HEK293 (cell line): ENCODE results near the gene MAD2L1BP.

Source experiments
- CTCF ChIA-PET: fragments of 350-600 bp; formaldehyde crosslinking; extraction: SDS; loops from one replicate; lab custom pipeline; 2021; ENCODE audit warnings: antibody characterized with exemption; lab: Yijun Ruan, JAX
- POLR2A ChIA-PET: fragments of 300-600 bp; formaldehyde crosslinking; extraction: SDS; loops from one replicate; lab custom pipeline; 2020; ENCODE audit warnings: antibody characterized with exemption, inconsistent platforms; lab: Yijun Ruan, JAX
- H3K27ac ChIP-seq: fragments of 200-500 bp; sonication (Bioruptor generic); 2 replicates; pipeline ENCODE4 v1.5.1; 2014; ENCODE audit warnings: low read depth, low read length, control low read depth, inconsistent platforms; ENCODE audit errors: extremely low read depth
- H3K36me3 ChIP-seq, 2 experiments: fragments of 200-500 bp in 1 of 2; sonication (Bioruptor generic) in 1 of 2; 1 replicate in 1 of 2; 2 replicates in 1 of 2; pipeline ENCODE4 v1.5.1; 2014 to 2017; ENCODE audit warnings: inconsistent platforms in 2 of 2, low read length in 2 of 2; ENCODE audit not compliant: control insufficient read depth in 2 of 2, insufficient read depth in 1 of 2
- H3K4me1 ChIP-seq: fragments of 200-500 bp; sonication (Bioruptor generic); 2 replicates; pipeline ENCODE4 v1.5.1; 2014; ENCODE audit warnings: mild to moderate bottlenecking, low read length, inconsistent platforms; ENCODE audit not compliant: control insufficient read depth, insufficient read depth
- H3K4me3 ChIP-seq: 2 replicates; pipeline ENCODE4 v1.5.1; 2011; ENCODE audit warnings: low read depth, mild to moderate bottlenecking, control low read depth, low read length, moderate library complexity
- H3K9me3 ChIP-seq: fragments of 200-500 bp; sonication (Bioruptor generic); 2 replicates; pipeline ENCODE4 v1.5.1; 2014; ENCODE audit warnings: low read depth, low read length, inconsistent platforms; ENCODE audit not compliant: control insufficient read depth, insufficient read depth
- AEBP2 ChIP-seq: fragments of 450-650 bp; formaldehyde crosslinking; IDR thresholded peaks from 2 replicates; pipeline ENCODE4 v1.5.1; 2016; ENCODE audit warnings: missing biosample characterization, missing genetic modification characterization, borderline replicate concordance
- EGR2 ChIP-seq: fragments of 450-650 bp; formaldehyde crosslinking; IDR thresholded peaks from 2 replicates; pipeline ENCODE4 v1.5.1; 2016; ENCODE audit warnings: low read depth, missing biosample characterization, missing genetic modification characterization
- GLIS1 ChIP-seq: fragments of 450-650 bp; formaldehyde crosslinking; IDR thresholded peaks from 2 replicates; pipeline ENCODE4 v1.5.1; 2016; ENCODE audit warnings: missing biosample characterization, missing genetic modification characterization
- HOXC10 ChIP-seq: sonication (generic); formaldehyde crosslinking; IDR thresholded peaks from 2 replicates; pipeline ENCODE4 v1.8.1; 2023; ENCODE audit warnings: mild to moderate bottlenecking, missing genetic modification reagents
- KLF16 ChIP-seq: fragments of 450-650 bp; formaldehyde crosslinking; IDR thresholded peaks from 2 replicates; pipeline ENCODE4 v1.5.1; 2017; ENCODE audit warnings: missing biosample characterization, missing genetic modification characterization
- KLF7 ChIP-seq: fragments of 450-650 bp; formaldehyde crosslinking; IDR thresholded peaks from 2 replicates; pipeline ENCODE4 v1.5.1; 2016; ENCODE audit warnings: missing biosample characterization, missing genetic modification characterization, borderline replicate concordance
- RBAK ChIP-seq: fragments of 450-650 bp; formaldehyde crosslinking; IDR thresholded peaks from 2 replicates; pipeline ENCODE4 v1.5.1; 2016; ENCODE audit warnings: missing biosample characterization, missing genetic modification characterization
- TCF7L2 ChIP-seq: IDR thresholded peaks from 2 replicates; pipeline ENCODE4 v1.6.1; 2011; ENCODE audit warnings: low read depth, mild to moderate bottlenecking, inconsistent platforms, low read length, moderate library complexity, borderline replicate concordance
- ZBTB48 ChIP-seq: fragments of 450-650 bp; formaldehyde crosslinking; IDR thresholded peaks from 2 replicates; pipeline ENCODE4 v1.5.1; 2016; ENCODE audit warnings: missing biosample characterization, missing genetic modification characterization
- ZNF2 ChIP-seq: fragments of 450-650 bp; formaldehyde crosslinking; IDR thresholded peaks from 2 replicates; pipeline ENCODE4 v1.5.1; 2016; ENCODE audit warnings: missing biosample characterization, missing genetic modification characterization
- ZNF274 ChIP-seq, 2 experiments: fragments of 200-500 bp in 1 of 2; fragments of 450-650 bp in 1 of 2; sonication (Bioruptor generic) in 1 of 2; formaldehyde crosslinking in 1 of 2; IDR thresholded peaks; 2 replicates each; pipeline versions ENCODE4 v1.5.1 to v1.6.1; 2014 to 2016; ENCODE audit warnings: borderline replicate concordance in 1 of 2, inconsistent platforms in 1 of 2, low read length in 1 of 2, missing biosample characterization in 1 of 2, missing genetic modification characterization in 1 of 2
- ZNF324 ChIP-seq: fragments of 450-650 bp; formaldehyde crosslinking; IDR thresholded peaks from 2 replicates; pipeline ENCODE4 v1.5.1; 2016; ENCODE audit warnings: missing biosample characterization, missing genetic modification characterization
- ZNF354C ChIP-seq: fragments of 450-650 bp; formaldehyde crosslinking; IDR thresholded peaks from 2 replicates; pipeline ENCODE4 v1.5.1; 2016; ENCODE audit warnings: missing biosample characterization, missing genetic modification characterization, low read depth, borderline replicate concordance
- ZNF514 ChIP-seq: fragments of 450-650 bp; formaldehyde crosslinking; IDR thresholded peaks from 2 replicates; pipeline ENCODE4 v1.5.1; 2016; ENCODE audit warnings: missing biosample characterization, missing genetic modification characterization
- ZSCAN23 ChIP-seq: fragments of 450-650 bp; formaldehyde crosslinking; IDR thresholded peaks from 2 replicates; pipeline ENCODE4 v1.5.1; 2016; ENCODE audit warnings: missing biosample characterization, missing genetic modification characterization
- TF ChIP-seq, protein P1 (sequence below): fragments of 450-650 bp; formaldehyde crosslinking; IDR thresholded peaks from 2 replicates; pipeline ENCODE4 v1.5.1; 2016; ENCODE audit warnings: missing biosample characterization, missing genetic modification characterization
- TF ChIP-seq, protein P2 (sequence below): fragments of 450-650 bp; formaldehyde crosslinking; IDR thresholded peaks from 2 replicates; pipeline ENCODE4 v1.5.1; 2016; ENCODE audit warnings: missing biosample characterization, missing genetic modification characterization, low read depth

MAD2L1BP gene

GRCh38 chr6:43609402-43609801 lies 26.2 kb upstream of the MAD2L1BP start:
- H3K36me3 ChIP-seq, result peaks cover 62 to 78% of the 10 kb centered on the region in 2 experiments
- no peaks in the 10 kb centered on the region for H3K9me3 ChIP-seq
- CTCF ChIA-PET, result interaction anchor here (0.7 to 6.1 kb wide), 19 partner anchors 9 to 483 kb away, joined by 3 to 63 read pairs (median 5); partner anchors contain the start of gene VEGFA
- no peak for TF ChIP-seq ZSCAN23 (tag by site-specific recombination)
- TF ChIP-seq ZNF324 (tag by site-specific recombination), result no peak
- no peak for TF ChIP-seq AEBP2
- no peak for TF ChIP-seq EGR2 (tag by site-specific recombination)
- no peak for TF ChIP-seq ZNF354C (tag by site-specific recombination)
- TF ChIP-seq ZBTB48 (tag by site-specific recombination), result no peak
- TF ChIP-seq ZNF274 (IDR thresholded peaks at IDR 0.05; ENCODE audit: low read length), result no peak
- no peak for TF ChIP-seq ZNF274 (tag by site-specific recombination; IDR thresholded peaks at IDR 0.05; ENCODE audit: borderline replicate concordance)
- TF ChIP-seq RBAK (tag by site-specific recombination), result no peak
- H3K4me3 ChIP-seq, result no peak overlapping the region
- POLR2A ChIA-PET, result interaction anchor here (1.9 kb wide), 1 partner anchor 20 kb away, joined by 7 read pairs; the partner anchor contains the start of gene GTPBP2
- no peaks in the 10 kb centered on the region for H3K4me1 ChIP-seq
- no peak overlapping the region for H3K27ac ChIP-seq

GRCh38 chr6:43610431-43610830 lies 25.2 kb upstream of the MAD2L1BP start:
- Histone ChIP-seq H3K9me3 (no peaks in the 10 kb centered on the region), H3K36me3 (peaks cover 61 to 77% of the 10 kb centered on the region in 2 experiments), H3K27ac (no peak overlapping the region), H3K4me1 (no peaks in the 10 kb centered on the region), H3K4me3 (no peak overlapping the region)
- TF ChIP-seq TCF7L2 (no peak), KLF7 (tag by site-specific recombination) (no peak), GLIS1 (tag by site-specific recombination) (no peak), ZNF2 (tag by site-specific recombination) (no peak), HOXC10 (CRISPR knock-in tag) (no peak), ZNF514 (tag by site-specific recombination) (no peak), KLF16 (tag by site-specific recombination) (no peak)
- TF ChIP-seq, protein P1, sequence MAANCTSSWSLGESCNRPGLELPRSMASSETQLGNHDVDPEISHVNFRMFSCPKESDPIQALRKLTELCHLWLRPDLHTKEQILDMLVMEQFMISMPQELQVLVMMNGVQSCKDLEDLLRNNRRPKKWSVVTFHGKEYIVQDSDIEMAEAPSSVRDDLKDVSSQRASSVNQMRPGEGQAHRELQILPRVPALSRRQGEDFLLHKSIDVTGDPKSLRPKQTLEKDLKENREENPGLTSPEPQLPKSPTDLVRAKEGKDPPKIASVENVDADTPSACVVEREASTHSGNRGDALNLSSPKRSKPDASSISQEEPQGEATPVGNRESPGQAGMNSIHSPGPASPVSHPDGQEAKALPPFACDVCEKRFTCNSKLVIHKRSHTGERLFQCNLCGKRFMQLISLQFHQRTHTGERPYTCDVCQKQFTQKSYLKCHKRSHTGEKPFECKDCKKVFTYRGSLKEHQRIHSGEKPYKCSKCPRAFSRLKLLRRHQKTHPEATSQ (tag by site-specific recombination), result no peak
- TF ChIP-seq, protein P2, sequence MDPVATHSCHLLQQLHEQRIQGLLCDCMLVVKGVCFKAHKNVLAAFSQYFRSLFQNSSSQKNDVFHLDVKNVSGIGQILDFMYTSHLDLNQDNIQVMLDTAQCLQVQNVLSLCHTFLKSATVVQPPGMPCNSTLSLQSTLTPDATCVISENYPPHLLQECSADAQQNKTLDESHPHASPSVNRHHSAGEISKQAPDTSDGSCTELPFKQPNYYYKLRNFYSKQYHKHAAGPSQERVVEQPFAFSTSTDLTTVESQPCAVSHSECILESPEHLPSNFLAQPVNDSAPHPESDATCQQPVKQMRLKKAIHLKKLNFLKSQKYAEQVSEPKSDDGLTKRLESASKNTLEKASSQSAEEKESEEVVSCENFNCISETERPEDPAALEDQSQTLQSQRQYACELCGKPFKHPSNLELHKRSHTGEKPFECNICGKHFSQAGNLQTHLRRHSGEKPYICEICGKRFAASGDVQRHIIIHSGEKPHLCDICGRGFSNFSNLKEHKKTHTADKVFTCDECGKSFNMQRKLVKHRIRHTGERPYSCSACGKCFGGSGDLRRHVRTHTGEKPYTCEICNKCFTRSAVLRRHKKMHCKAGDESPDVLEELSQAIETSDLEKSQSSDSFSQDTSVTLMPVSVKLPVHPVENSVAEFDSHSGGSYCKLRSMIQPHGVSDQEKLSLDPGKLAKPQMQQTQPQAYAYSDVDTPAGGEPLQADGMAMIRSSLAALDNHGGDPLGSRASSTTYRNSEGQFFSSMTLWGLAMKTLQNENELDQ (tag by site-specific recombination), result no peak
- ChIA-PET POLR2A (interaction anchor here (0.8 to 1.4 kb wide), 4 partner anchors 8 to 34 kb away, joined by 3 to 9 read pairs (median 4); partner anchors contain the start of gene GTPBP2), CTCF (interaction anchor here (0.6 to 6.1 kb wide), 10 partner anchors 8 to 470 kb away, joined by 3 to 63 read pairs (median 5); no protein-coding TSS in a partner anchor)
